NCI-H2107 treated with DMSO at 0.1 percent for 48 hours (cell line): ENCODE data around the gene KCNA3.
A peak's percentile ranks its signal among the peaks of the same experiment; 100 is the strongest.

Experiments used
- DNase-seq: peaks from one replicate; lab custom pipeline; 2025; ENCODE audit not compliant: unreplicated experiment; lab: John Stamatoyannopoulos, UW

KCNA3 gene

DNA sequence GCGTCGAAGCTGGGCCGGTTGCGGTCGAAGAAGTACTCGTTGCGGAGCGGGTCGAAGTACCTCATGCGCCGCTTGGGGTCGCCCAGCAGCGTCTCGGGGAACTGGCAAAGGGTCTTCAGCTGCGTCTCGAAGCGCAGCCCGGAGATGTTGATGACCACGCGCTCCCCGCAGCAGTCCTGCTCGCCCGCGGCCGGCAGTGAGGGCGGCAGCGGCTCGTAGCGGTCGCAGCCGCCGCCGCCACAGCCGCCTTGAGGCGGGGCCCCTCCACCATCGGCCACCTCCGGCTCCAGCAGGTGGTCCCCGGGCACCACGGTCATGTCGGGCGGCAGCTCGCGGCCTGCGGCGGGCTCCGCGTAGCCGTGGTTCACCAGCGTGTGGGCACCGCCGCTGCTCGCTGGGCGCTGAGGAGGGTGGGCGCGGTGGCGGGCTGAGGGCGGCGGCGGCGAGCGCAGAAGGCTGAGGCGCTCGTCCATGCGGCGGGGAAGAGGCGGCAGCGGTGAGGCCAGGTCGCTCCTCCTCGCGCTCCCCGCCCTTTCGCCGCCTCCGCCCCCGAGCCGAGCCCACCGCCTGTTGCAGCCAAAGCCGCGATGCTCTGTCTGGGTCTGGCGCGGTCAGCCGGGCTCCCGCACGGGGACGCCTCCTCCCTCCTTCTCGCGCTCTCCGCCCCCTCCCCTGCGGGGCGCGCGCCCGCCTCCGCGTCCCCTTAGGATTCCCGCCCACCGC is at the start of gene KCNA3:
Gene KCNA3 (minus strand): TSS at position 604 of the 723 bp plus-strand sequence. CDS start 131 bp downstream, at position 473.
- DNase-seq, result peak; percentile 11

DNA sequence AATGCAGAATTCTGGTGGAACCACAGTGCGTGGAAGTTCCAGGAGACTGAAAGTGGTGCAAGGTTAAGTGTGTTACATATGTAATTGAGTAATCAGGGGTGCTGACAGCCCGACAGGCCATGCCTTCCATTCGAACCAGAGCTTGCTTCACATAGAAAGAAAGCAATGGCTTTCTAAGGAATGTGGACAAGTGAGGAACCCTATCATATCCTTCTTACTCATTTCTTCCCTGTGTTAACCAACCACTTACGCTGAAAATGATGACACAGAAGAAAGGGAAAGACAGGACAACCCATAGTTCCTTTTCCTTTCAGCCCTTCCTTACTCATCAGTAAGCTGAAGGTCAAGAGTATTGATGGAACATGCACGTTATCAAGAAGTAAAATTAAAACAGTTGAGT is 48.1 kb upstream of the KCNA3 start:
- DNase-seq, result no peak

DNA sequence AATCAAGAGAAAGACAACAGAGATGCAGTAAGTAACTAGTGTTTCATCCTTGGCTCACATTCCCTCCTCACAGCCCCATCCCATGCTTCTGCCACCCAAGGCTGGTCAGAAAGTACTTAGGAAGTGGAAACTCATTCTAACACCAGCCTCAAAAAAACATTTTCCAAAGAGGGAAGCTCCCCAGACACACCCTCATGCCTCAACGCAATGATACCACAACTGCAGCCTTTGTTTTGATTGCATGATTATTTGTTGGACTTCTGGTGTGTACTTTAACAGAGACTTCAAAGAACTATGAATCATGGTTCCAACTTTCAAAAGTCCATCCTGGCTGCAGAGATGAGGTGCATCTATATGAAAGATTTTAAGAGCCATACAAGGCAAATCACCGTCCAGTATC is 45.2 kb upstream of the KCNA3 start:
- DNase-seq, result no peak

DNA sequence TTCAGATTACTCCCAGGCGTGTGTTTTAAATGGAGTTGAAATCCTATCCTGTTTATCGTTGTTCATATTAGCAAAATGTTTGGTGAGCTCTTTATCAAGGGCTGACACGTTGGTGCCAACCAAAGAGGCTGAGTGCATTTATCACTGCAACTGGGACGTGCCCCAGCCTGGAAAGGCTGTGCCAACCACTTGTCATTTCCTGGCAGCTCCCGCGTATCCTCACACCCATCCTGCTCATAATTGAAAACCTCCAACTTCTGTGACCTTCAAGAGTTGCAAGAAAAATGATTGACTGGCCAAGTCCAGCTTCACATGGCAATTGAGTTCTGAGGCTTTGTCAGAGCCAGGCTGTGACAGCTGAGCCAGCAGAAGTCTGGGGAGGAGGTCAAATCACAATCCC is 43.7 kb upstream of the KCNA3 start:
- DNase-seq, result peak; percentile 66

DNA sequence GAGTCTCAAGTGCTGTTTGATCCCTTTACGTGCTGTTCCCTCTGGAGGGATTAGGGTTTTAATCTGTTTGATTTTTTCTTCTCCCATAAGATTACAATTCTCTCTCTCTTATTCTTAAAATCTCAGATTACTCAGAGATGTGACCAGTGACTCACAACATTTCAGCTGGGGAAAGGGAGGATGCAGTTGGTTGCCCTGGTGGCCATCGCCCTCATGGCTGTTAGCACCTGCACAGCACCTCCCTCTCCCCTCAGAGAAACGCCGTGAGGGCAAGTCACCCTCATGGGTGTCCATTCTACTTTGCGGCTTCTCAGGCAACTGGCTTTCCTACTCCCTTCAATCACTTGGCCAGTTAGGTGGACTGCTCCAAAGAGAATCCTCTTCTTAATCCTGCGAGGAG is 42.4 kb upstream of the KCNA3 start:
- DNase-seq, result no peak

DNA sequence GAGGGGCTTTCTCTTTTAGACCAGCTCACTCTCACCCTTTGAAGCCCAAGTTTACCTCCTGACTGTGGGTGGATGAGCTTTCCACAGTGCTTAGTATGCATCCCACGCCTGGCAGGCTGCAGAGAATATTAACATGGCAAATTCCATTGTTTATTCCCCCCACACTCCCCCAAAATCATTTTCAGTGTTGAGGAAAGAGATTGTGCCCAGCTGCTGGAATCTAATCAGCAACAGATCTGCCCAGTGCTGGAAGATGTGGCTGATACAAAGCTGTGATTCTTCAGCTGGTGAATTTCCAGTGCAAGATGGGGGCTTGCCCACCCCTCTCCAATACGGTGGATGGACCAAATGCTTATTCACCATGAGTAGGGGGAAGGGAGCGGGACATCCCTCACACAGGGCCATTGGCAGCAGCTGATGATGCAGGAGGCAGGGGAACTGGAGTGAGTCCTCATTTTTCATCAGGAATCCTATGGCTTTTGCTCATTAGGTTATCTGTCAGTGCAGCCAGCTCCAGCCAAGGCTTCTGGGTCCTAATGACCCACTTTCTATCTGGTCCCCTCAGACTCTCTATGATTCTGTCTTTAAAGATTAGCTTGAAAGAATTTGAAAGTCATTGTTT is 39.7 kb upstream of the KCNA3 start:
- DNase-seq, result no peak

DNA sequence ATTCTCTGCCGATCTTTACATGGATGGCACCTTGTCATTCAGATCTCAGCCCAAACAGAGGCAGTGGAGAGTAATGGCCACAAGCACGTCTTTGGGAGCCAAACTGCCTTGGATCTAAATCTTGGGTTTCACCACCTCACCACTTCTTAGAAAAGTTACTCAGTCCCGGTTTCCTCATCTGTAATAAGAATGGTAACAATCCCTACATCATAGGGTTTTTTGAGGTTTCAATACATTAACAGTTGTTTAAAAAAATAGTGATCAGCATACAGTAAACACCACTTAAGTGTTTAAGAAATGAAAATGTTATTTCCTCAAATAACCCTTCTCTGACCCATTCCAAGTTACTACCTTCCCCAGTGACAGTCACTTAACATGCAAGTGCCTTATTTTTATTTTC is 38.5 kb upstream of the KCNA3 start:
- no peak for DNase-seq

DNA sequence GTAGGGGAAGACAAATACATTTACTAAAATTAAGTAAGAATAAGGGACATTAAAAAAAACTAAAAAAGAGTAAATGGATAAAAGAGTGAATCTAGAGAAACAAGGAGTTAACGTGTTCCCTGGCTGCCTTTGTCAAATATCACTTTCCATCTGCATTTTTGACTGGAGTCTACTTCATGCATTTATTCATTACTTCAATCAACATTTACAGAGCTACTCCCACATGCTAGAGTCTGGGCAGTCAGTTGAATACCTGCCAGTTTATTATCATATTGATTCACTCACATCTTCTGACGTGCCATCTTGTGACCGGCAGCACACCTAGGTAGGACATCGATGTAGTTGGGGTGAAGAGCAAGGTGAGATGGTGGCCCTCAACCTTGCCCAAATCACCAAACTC is 35.6 kb upstream of the KCNA3 start:
- DNase-seq, result no peak

DNA sequence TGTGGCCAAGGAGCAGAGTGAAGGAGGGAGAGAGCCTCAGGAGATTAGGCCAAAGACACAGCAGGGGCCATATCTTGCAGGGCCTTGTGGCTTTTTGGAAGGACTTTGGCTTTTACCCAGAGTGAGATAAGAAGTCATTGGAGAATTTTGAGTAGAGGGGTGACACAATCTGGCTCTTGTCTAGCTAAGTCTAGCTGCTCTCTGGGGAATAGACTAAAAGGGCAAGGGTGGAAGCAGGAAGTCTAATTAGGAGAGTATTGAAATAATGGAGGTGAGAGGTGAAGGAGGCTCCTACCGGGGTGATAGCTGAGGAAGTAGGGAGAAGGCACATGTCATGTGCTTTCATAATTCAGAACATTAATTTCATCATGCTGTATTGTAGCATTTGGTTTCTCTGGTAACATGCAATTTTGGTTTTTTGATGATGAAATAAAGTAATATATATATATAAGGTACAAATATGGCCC is 34.3 kb upstream of the KCNA3 start:
- no peak for DNase-seq

DNA sequence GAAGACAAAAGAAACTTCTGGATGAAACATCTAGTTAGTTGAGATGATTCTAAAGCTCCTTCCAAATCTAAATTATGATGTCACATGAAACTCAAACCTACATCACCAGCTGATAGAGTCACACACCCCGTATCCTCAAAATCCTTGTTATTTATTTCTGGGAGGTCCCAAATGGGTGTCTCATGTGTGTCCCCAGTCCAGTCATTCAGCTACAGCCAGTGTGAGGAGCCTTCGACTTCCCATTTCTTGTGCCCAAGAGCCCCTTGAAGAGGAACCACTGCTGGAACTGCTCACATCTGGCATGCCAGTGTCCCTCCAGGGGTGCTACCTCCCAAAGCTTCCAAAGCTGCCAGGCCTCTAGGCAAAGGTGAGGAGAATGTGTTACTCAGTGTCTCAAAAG is 32.5 kb upstream of the KCNA3 start:
- no peak for DNase-seq

DNA sequence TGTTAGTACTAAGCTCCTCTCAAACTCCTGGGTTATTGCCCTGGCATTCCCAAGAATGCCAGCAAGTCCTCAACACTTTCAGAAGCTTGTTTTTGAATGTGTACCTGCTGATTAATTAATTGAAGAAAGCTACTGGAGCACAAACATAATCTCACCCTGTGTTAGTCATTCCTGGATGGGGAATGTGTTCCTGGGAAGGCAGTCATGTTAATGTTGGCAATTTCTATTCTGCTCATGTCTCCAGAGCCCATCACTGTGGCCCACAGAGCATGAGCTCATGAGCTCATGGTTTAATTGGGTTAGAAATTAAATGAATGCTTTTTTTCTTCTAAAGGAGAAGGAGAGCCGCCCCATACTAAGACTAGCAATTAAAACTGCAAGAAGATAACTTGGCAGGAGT is 31.9 kb upstream of the KCNA3 start:
- DNase-seq, result no peak

DNA sequence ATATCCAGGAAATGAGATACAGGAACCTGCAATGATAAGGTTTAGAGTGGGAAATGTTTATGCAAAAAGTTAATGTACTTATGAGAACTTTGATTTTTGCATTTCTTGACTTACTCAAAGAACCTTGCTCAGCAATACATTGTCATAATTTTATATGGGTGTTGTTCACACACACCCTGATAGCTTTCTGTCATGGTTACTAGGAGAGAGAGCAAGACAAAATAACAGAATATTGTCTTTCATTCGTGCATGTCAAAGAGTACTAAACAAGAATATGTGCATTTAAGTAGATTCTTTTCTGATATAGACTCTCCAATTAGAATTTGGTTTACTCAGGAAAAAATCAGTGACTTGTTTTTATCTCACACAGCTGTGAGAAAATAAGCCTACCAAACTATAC is 27.5 kb upstream of the KCNA3 start:
- DNase-seq, result no peak

DNA sequence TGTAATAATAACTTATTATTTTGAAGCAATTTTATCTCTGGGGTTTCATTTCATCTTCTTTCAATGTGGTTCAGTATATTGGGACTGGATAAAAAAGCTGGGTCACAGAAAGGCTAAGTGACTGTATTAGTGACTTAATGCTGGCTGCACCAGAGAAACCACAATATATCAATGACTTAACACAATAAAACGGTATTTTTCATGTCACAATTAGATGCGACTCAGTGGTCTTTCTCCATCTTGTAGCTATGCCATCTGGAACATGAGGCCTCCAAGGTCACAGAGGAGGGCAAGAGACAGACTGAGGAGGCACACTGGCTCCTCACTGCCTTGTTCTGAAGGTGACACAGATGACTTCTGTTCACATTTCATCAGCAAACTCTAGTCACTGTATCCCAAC is 26.0 kb upstream of the KCNA3 start:
- no peak for DNase-seq

DNA sequence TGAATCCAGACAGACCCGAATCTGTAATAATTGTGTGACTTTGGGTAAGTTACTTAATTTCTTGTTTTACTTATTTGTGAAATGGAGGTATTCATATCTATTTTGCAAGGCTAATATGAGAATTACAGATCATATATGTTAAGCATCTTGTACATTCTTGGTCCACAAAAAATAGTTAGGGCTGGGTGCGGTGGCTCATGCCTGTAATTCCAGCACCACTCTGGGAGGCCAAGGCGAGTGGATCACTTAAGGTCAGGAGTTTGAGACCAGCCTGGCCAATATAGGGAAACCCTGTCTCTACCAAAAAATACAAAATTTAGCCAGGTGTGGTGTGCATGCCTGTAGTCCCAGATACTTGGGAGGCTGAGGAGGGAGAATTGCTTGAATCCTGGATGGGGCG is 22.9 kb upstream of the KCNA3 start:
- no peak for DNase-seq

DNA sequence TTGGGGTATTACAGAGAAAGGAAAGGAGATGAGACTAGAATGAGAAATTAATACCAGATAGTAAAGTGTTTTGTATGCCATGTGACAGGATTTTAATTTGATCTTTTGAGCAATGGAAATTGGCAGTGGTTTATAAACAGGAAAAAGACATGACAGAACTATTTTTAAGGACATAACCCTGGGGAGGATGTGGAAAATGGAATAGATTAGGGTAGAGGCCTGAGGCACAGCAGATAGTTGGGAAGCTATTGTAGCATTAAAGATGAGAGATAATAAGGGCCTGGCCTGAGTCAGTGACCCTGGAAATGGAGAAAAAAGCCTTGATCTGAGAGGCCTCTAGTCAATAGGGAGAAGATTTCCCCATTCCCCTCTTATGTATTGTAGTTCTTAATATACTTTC is 22.1 kb upstream of the KCNA3 start:
- no peak for DNase-seq

DNA sequence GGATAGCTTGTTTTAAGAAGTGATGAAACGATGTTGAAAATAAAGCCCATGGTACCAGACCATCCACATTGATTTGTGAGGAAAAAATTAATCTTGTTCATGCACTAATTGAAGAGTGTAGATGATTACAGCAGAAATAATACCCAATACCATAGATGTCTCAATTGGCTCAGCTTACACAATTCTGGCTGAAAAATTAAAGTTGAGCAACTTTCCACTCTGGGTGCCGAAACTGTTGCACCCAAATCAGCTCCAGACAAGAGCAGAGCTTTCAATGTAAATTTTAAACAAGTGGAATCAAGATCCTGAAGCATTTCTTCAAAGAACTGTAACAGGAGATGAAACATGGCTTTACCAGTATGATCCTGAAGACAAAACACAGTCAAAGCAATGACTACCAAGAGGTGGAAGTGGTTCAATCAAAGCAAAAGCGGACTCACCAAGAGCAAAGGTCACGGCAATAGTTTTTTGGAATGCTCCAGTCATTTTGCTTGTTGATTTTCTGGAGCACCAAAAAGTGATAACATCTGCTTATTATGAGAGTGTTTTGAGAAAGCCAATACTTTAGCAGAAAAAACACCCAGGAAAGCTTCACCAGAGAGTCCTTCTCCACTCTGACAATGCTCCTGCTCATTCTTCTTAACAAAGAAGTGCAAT is 16.1 kb upstream of the KCNA3 start:
- no peak for DNase-seq

DNA sequence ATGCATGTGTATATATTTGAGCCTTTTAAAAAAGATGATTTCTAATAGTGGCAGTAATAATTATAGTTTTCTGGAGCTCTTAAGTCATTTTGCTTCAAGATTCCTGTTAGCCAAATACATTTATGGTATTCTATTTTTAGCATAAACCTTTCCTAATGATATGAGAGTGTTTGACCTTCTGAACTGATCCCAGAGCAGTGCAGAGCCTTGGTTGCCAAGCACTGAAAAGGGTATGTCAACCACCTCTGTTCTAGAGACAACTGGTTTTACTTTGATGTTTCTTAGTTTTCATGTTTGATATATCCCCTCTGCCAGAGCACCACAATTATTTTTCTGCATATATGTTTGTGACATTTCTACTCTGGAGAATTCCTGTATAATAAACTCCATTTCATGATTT is 15.1 kb upstream of the KCNA3 start:
- DNase-seq, result no peak

DNA sequence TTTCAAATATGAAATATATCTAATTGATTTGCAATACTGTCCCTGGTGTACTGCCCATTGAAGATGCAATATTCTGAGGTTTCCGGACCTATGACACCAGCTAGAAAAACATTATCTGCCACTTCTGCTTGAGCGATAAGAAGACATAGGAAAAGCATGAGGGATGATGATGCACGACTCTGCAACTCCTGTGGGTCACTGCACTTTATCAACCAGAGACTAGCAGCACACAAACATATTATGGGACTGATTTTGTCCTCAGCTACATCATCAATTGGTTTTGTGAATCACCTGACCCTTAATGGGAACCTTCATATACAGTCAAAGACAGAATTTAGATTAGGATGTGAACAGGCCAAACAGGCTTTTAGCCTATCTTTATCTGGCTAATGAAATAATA is 13.8 kb upstream of the KCNA3 start:
- DNase-seq, result no peak

DNA sequence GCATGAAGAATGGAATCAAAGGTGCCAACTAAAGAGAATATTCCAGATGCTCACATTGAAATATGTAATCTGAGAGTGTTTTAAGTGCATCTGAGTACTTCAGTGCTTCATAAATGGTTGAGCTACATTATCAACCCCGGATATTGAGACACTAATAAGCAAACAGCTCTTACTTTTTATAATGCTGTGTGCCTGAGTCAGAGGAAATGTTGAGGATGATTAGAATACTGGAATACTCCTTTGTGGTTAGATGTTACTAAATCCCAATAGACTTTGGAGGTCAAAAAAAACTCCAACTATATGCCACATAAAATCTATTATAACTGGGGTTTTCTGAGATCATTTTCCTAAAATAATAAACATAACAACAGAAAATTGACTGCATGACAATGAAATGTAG is 12.5 kb upstream of the KCNA3 start:
- DNase-seq, result peak; percentile 16

DNA sequence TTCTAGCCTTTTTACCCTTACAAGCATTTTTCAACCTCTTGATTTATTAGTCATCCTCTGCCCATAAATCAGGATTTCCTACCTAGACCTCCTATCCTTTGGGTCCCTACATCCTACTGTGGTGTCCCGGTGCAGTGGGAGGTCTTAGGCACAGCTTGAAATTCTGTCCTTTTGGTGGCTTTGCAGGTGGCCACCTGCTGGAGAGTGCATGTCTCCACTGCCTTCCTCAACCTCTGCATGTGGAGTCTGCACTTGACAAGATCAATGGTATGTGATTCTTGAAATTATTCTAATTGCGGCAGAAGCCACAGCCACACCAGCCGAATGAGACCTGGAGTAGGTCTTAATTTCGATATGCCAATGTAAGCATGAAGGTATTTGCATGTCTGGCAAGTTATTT is 11.4 kb upstream of the KCNA3 start:
- DNase-seq, result no peak

DNA sequence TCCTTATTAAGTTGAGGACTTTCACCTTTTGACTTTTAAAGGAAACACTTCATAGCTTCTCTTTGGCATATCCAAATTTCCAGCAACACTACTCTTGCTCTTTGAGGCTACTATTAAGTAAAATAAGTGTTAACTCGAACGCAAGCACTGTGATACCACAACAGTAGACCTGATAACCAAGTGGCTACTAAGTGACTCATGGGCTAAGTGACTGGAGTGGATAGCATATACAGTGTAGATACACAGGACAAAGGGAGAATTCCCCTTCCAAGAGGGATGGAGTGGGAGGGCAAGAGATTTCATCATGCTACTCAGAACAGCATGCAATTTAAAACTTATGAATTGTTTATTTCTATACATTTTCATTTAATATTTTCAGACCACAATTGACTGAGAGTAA is 9.8 kb upstream of the KCNA3 start:
- no peak for DNase-seq

DNA sequence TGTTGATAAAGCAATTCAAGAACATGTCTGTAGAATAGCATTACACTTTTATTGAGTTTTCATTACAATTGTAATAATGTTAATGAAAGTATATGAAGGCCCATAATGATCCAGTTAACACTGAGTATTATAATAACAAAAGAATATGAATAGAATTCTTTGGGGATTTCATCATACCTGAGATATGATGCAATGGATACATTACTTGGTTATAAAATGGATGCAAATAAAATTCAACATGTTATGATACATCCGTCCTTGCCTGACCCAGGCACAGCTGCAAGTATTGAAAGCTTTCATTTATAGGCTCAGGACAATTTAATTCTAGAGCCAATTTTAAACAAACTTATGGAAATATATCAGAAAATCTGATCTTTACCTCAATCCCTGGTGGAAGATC is 8.2 kb upstream of the KCNA3 start:
- no peak for DNase-seq
